IPS-15b (cell line): ENCODE data around the gene AGBL4.

Experiments used
- H3K27me3 ChIP-seq: one replicate; pipeline ENCODE4 v1.6.1; 2013; ENCODE audit warnings: low read length; ENCODE audit not compliant: control insufficient read depth, insufficient read depth
- H3K36me3 ChIP-seq: one replicate; pipeline ENCODE4 v1.6.1; 2013; ENCODE audit warnings: low read length; ENCODE audit not compliant: control insufficient read depth, insufficient read depth
- H3K4me1 ChIP-seq: one replicate; pipeline ENCODE4 v1.6.1; 2013; ENCODE audit warnings: mild to moderate bottlenecking, low read length; ENCODE audit not compliant: control insufficient read depth, insufficient read depth
- H3K4me3 ChIP-seq: one replicate; pipeline ENCODE4 v1.5.1; 2013; ENCODE audit warnings: low read depth, low read length
- H3K9ac ChIP-seq: one replicate; pipeline ENCODE4 v1.6.1; 2013; ENCODE audit warnings: low read depth, mild to moderate bottlenecking, low read length
- H3K9me3 ChIP-seq: one replicate; pipeline ENCODE4 v1.6.1; 2013; ENCODE audit warnings: mild to moderate bottlenecking, low read length; ENCODE audit not compliant: control insufficient read depth, insufficient read depth

AGBL4 gene

GRCh38 chr1:49166031-49166430 is 857.7 kb downstream of the AGBL4 start:
- H3K27me3 ChIP-seq = no peaks in the 10 kb centered on the region
- H3K9me3 ChIP-seq = no peaks in the 10 kb centered on the region
- H3K36me3 ChIP-seq = no peaks in the 10 kb centered on the region
- no peak overlapping the region for H3K4me3 ChIP-seq
- H3K9ac ChIP-seq = no peak overlapping the region
- no peaks in the 10 kb centered on the region for H3K4me1 ChIP-seq

DNA sequence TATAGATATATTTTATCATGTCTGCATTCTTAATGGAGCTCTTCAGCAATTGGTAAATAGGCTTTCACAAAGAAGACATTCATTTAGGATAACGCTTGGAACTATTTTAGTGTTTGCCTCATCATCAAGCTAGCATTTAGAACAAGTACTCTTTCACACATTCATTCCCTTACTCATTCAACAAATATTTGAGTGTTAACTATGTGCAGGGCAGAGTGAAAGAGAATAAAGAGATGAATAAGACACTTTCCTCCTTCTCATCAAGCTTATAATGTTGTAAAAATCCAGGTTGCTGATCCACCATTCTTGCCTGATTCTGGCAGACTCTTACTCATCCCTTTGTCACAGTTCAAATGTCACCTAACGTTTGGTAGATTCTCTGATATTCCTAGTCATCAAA is 860.7 kb downstream of the AGBL4 start:
- Histone ChIP-seq H3K9me3 (no peaks in the 10 kb centered on the region), H3K4me1 (no peaks in the 10 kb centered on the region), H3K9ac (no peak overlapping the region)

DNA sequence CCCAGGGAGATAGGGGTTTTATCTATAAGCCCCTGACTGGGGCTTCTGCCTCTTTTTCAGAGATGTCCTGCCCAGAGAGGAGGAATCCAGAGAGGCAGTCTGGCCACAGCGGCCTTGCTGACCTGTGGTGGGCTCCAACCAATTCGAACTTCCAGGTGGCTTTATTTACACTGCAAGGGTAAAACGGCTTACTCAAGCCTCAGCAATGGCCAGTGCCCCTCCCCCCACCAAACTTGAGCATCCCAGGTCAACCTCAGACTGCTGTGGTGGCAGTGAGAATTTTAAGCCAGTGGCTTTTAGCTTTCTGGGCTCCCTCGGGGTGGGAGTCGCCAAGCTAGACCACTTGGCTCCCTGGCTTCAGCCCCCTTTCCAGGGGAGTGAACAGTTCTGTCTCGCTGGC is 863.1 kb downstream of the AGBL4 start:
- H3K27me3 ChIP-seq = no peaks in the 10 kb centered on the region
- no peaks in the 10 kb centered on the region for H3K36me3 ChIP-seq
- H3K9ac ChIP-seq = no peak overlapping the region
- H3K4me3 ChIP-seq = no peak overlapping the region
- no peaks in the 10 kb centered on the region for H3K4me1 ChIP-seq
- no peaks in the 10 kb centered on the region for H3K9me3 ChIP-seq

More for the DNA sequence above, 860.7 kb downstream of the AGBL4 start:
- Histone ChIP-seq H3K27me3 (no peaks in the 10 kb centered on the region), H3K36me3 (no peaks in the 10 kb centered on the region), H3K4me3 (no peak overlapping the region)

- Histone ChIP-seq H3K4me3 (no peak overlapping the region), H3K9me3 (no peaks in the 10 kb centered on the region), H3K27me3 (no peaks in the 10 kb centered on the region), H3K4me1 (no peaks in the 10 kb centered on the region), H3K9ac (no peak overlapping the region), H3K36me3 (no peaks in the 10 kb centered on the region)
Measured at GRCh38 chr1:49136738-49137251, 887.0 kb downstream of the AGBL4 start.

GRCh38 chr1:49125746-49126145 is 898.0 kb downstream of the AGBL4 start:
- Histone ChIP-seq H3K4me1 (no peaks in the 10 kb centered on the region), H3K27me3 (no peaks in the 10 kb centered on the region), H3K9me3 (no peaks in the 10 kb centered on the region), H3K36me3 (no peaks in the 10 kb centered on the region), H3K9ac (no peak overlapping the region), H3K4me3 (no peak overlapping the region)

GRCh38 chr1:49111931-49112330 is 911.8 kb downstream of the AGBL4 start:
- no peaks in the 10 kb centered on the region for H3K4me1 ChIP-seq
- no peaks in the 10 kb centered on the region for H3K27me3 ChIP-seq
- no peak overlapping the region for H3K9ac ChIP-seq
- H3K4me3 ChIP-seq = no peak overlapping the region
- H3K36me3 ChIP-seq = no peaks in the 10 kb centered on the region
- no peaks in the 10 kb centered on the region for H3K9me3 ChIP-seq

DNA sequence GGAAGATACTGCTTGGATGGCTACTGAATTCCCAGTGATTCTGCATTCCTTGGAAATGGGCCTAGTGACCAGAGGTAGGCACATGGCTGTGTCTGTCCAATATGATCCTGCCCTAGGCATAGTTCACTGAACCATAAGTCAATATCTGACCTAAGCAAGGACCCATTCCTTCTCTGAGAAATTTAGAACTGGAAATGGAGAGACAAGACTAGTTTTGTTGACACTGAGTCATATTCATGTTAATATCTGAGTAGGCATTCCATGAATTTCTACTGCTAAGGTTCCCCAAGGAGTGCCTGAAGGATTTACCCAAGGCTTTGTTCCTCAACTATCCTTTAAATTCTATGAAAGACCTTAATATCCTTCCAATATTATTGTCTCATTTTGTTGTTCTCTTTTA is 917.3 kb downstream of the AGBL4 start:
- no peaks in the 10 kb centered on the region for H3K36me3 ChIP-seq
- H3K4me1 ChIP-seq = no peaks in the 10 kb centered on the region
- H3K9ac ChIP-seq = no peak overlapping the region
- H3K4me3 ChIP-seq = no peak overlapping the region
- H3K27me3 ChIP-seq = no peaks in the 10 kb centered on the region
- no peaks in the 10 kb centered on the region for H3K9me3 ChIP-seq

- no peaks in the 10 kb centered on the region for H3K9me3 ChIP-seq
- H3K4me3 ChIP-seq = no peak overlapping the region
- H3K27me3 ChIP-seq = no peaks in the 10 kb centered on the region
Measured at GRCh38 chr1:49104575-49104974, 919.2 kb downstream of the AGBL4 start.

GRCh38 chr1:49102752-49103151 is 921.0 kb downstream of the AGBL4 start:
- Histone ChIP-seq H3K4me1 (no peaks in the 10 kb centered on the region), H3K27me3 (no peaks in the 10 kb centered on the region), H3K9me3 (no peaks in the 10 kb centered on the region), H3K9ac (no peak overlapping the region), H3K4me3 (no peak overlapping the region), H3K36me3 (no peaks in the 10 kb centered on the region)

More at GRCh38 chr1:49104575-49104974, 919.2 kb downstream of the AGBL4 start:
- Histone ChIP-seq H3K4me1 (no peaks in the 10 kb centered on the region), H3K36me3 (no peaks in the 10 kb centered on the region), H3K9ac (no peak overlapping the region)

GRCh38 chr1:49098866-49099265 is 924.9 kb downstream of the AGBL4 start:
- H3K4me3 ChIP-seq = no peak overlapping the region
- H3K27me3 ChIP-seq = no peaks in the 10 kb centered on the region
- no peak overlapping the region for H3K9ac ChIP-seq
- H3K36me3 ChIP-seq = no peaks in the 10 kb centered on the region
- H3K4me1 ChIP-seq = no peaks in the 10 kb centered on the region
- H3K9me3 ChIP-seq = no peaks in the 10 kb centered on the region

DNA sequence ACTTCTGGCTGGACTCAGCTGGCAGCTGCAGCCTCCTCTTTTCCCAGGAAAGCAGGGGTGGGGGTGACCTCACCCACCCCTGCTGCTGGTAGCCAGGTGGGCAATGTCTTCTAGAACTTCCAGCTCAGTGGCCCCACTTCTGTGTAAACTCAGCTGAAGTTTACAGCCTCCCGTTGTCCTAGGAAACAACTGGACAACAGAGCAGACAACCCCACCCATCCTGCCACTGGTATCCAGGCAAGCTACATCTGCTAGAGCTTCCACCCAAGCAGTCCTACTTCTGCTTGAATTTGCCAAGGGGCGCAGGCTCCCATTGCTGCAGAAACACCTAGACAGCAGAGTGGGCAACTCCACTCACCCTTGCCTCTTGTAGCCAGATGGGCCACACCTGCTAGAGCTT is 937.4 kb downstream of the AGBL4 start:
- no peaks in the 10 kb centered on the region for H3K27me3 ChIP-seq
- H3K9ac ChIP-seq = no peak overlapping the region
- H3K4me3 ChIP-seq = no peak overlapping the region
- H3K4me1 ChIP-seq = no peaks in the 10 kb centered on the region
- no peaks in the 10 kb centered on the region for H3K36me3 ChIP-seq
- peaks cover 2% of the 10 kb centered on the region for H3K9me3 ChIP-seq

- H3K4me1 ChIP-seq = no peaks in the 10 kb centered on the region
- H3K27me3 ChIP-seq = no peaks in the 10 kb centered on the region
- H3K4me3 ChIP-seq = no peak overlapping the region
- H3K9me3 ChIP-seq = peaks cover 2% of the 10 kb centered on the region
- H3K36me3 ChIP-seq = no peaks in the 10 kb centered on the region
- H3K9ac ChIP-seq = no peak overlapping the region
Measured at GRCh38 chr1:49085079-49085478, 938.7 kb downstream of the AGBL4 start.
